GM13977 (cell line): Measurements from ENCODE around the gene RNF208.
"Not testable (repeated sequence)": the region's sequence is repeated elsewhere in the genome, so short reads cannot be mapped to it uniquely, and the experiment has no call there.

ENCODE experiments used
- DNase-seq: peaks from one replicate; pipeline ENCODE4 v3.0.0; 2012; ENCODE audit warnings: low spot score
- in situ Hi-C: fragments of 300-500 bp; cut with MboI; formaldehyde crosslinking; loops from one replicate; pipeline ENCODE4 v1.12.0; 2022; ENCODE audit warnings: low sequenced_read_pairs, low pct_unique_long_range_greater_than_20kb, mixed read lengths, inconsistent platforms; ENCODE audit not compliant: unreplicated experiment
- TF ChIP-seq, protein P1 (sequence below): IDR thresholded peaks from 2 replicates; pipeline ENCODE4 v1.5.1; 2012; ENCODE audit warnings: mild to moderate bottlenecking, control low read depth; ENCODE audit not compliant: insufficient read depth; ENCODE audit errors: extremely low read depth, missing control alignments

Gene RNF208

GRCh38 chr9:137262909-137263285 is 40.9 kb upstream of the RNF208 start:
- TF ChIP-seq, protein P1, sequence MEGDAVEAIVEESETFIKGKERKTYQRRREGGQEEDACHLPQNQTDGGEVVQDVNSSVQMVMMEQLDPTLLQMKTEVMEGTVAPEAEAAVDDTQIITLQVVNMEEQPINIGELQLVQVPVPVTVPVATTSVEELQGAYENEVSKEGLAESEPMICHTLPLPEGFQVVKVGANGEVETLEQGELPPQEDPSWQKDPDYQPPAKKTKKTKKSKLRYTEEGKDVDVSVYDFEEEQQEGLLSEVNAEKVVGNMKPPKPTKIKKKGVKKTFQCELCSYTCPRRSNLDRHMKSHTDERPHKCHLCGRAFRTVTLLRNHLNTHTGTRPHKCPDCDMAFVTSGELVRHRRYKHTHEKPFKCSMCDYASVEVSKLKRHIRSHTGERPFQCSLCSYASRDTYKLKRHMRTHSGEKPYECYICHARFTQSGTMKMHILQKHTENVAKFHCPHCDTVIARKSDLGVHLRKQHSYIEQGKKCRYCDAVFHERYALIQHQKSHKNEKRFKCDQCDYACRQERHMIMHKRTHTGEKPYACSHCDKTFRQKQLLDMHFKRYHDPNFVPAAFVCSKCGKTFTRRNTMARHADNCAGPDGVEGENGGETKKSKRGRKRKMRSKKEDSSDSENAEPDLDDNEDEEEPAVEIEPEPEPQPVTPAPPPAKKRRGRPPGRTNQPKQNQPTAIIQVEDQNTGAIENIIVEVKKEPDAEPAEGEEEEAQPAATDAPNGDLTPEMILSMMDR, result no peak
- no peak for DNase-seq
- in situ Hi-C loops, result no loop called here

DNA sequence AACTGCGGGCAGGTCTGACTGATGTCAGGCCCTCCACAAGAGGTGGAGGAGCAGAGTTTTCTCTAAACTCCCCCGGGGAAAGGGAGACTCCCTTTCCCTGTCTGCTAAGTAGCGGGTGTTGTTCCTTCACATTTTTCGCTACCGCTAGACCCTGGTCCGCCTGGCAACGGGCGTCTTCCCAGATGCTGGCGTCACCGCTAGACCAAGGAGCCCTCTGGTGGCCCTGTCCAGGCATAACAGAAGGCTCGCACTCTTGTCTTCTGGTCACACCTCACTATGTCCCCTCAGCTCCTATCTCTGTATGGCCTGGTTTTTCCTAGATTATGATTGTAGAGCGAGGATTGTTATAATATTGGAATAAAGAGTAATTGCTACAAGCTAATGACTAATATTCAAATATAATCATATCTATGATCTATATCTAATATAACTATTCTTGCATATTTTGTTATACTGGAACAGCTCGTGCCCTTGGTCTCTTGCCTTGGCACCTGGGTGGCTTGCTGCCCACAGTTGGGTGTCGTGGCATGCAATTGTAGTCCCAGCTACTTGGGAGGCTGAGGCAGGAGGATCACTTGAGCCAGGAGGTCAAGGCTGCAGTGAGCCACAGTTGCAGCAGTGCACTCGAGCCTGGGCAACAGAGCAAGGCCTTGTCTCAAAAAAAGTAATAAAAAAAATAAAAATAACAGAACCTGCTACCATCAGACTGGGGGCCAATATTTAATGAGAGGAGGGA is 40.3 kb upstream of the RNF208 start:
- TF ChIP-seq, protein P1, result peak; percentile 12
- DNase-seq, in situ Hi-C loops: not testable (repeated sequence)

GRCh38 chr9:137256856-137257255 is 34.8 kb upstream of the RNF208 start:
- in situ Hi-C loops, result no loop called here
- DNase-seq, result no peak
- TF ChIP-seq, protein P1, result no peak

- DNase-seq, result no peak
- TF ChIP-seq, protein P1, result no peak
- in situ Hi-C loops, result no loop called here
Measured at GRCh38 chr9:137256362-137256761, 34.3 kb upstream of the RNF208 start.

DNA sequence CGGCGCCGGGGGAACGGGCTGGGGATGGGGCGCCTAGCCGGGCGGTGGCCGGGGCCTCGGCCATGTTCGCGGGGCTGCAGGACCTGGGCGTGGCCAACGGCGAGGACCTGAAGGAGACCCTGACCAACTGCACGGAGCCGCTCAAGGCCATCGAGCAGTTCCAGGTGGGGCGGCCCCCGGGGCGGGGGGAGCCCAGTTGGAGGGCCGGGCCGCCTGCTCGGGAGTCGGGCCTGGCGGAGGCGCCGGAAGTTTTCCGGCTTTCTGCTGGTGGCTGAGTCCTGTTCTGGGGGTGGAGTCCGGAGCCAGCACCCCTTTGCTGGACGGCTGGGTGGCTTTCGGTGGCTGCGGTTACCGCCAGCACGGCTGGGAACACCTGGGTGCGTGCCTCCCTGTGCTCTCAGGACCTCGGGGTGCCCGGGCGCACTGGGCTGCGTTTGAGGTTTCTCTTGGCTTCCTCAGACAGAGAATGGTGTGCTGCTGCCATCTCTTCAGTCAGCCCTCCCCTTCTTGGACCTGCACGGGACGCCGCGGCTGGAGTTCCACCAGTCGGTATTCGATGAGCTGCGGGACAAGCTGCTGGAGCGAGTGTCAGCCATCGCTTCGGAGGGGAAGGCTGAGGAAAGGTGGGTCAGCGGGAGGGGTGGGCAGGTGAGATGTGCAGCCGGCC is 33.5 kb upstream of the RNF208 start:
- TF ChIP-seq, protein P1, result no peak
- in situ Hi-C loops, result no loop called here
- peak; percentile 64 for DNase-seq

DNA sequence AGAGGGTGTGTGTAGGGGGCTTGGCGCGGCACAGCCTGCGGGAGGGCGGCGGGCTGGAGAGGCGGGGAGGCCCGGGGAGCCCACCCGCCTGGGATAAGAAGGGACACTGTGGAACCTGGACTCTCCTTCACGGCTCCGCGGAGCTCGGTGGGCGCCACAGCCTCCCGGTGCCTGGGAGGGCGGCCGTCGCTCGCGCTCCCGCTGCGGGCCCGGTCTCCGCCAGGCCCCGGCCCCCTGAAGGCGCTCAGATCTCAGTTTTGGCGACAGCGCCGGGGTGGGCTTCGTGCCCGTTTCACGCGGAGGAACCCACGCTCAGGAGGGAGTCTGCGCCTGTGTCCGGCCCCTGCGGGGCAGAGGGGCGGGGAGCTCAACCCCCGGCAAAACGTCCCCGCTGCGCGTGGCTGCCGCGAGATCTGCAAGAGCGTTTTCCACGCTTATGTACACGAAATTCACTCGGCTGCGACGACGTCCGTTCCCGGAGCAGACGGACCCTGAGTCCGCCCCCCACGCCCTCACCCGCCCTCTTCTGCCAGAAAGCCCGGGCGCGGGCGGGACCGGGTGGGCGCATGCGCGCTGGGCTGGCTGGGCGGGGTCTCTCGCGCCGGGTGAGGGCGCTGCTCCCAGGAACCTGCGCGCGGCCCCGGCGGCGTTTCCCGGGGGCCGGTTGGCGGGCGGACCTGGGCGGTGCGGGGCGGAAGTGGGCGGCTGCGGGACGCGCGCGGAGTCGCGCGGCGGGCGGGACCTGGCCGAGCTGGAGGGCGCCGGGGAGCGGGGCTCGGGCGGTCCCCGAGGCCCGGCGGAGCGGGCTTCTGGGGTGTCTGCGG is 32.8 kb upstream of the RNF208 start, which contains the start of gene NELFB:
Gene NELFB, plus strand, starts transcription at position 704 of the 824 bp plus-strand sequence.
- TF ChIP-seq, protein P1, result no peak
- in situ Hi-C loops, result no loop called here

More for the DNA sequence above, 32.8 kb upstream of the RNF208 start, which contains the start of gene NELFB:
- DNase-seq, result peak; percentile 100
